Measurements from ENCODE around the gene GTF3A.
A peak's percentile ranks its signal among the peaks of the same experiment; 100 is the strongest.

DNA sequence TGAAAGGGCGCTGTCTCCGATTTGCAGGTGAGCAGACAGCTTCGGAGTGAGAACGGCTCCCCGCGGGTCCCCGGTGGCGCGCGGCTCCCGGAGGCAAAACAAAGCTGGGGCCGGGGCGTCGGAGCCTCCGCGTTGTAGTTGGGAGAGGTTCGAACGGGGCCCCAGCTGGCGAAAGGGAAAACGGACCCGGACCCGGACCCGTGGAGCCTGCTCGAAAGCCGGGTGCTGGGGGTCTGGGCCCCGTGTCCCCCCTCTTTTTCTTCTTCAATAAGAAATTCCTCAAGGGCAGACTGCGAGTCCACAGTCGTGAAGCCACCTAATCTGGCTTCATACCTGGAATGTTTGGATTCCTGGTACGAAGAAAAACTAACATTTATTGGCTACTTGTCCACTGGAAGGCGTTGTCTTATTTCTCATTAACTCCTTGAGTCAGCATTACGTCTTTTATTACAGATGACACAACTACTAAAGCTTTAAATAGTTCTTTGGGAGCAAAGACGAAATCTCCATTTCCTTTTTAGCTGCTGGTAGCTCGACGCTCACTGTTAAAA lies 26.6 kb downstream of the GTF3A start:
- TF ChIP-seq, protein P1, sequence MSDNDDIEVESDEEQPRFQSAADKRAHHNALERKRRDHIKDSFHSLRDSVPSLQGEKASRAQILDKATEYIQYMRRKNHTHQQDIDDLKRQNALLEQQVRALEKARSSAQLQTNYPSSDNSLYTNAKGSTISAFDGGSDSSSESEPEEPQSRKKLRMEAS (IDR thresholded peaks at IDR 0.05) = no peak
- no peak for TF ChIP-seq YY1 (IDR thresholded peaks at IDR 0.05; ENCODE audit: extremely low read depth, insufficient replicate concordance, low read depth, low read length)
- TF ChIP-seq, protein P2, sequence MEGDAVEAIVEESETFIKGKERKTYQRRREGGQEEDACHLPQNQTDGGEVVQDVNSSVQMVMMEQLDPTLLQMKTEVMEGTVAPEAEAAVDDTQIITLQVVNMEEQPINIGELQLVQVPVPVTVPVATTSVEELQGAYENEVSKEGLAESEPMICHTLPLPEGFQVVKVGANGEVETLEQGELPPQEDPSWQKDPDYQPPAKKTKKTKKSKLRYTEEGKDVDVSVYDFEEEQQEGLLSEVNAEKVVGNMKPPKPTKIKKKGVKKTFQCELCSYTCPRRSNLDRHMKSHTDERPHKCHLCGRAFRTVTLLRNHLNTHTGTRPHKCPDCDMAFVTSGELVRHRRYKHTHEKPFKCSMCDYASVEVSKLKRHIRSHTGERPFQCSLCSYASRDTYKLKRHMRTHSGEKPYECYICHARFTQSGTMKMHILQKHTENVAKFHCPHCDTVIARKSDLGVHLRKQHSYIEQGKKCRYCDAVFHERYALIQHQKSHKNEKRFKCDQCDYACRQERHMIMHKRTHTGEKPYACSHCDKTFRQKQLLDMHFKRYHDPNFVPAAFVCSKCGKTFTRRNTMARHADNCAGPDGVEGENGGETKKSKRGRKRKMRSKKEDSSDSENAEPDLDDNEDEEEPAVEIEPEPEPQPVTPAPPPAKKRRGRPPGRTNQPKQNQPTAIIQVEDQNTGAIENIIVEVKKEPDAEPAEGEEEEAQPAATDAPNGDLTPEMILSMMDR (IDR thresholded peaks at IDR 0.05 in 2 of 3, conservative IDR thresholded peaks at IDR 0.05 in 1 of 3; ENCODE audit: borderline replicate concordance in 1 of 3, insufficient read depth in 1 of 3, low read depth in 2 of 3, low read length in 2 of 3) = no peak
- TF ChIP-seq POLR2AphosphoS5 (IDR thresholded peaks at IDR 0.05; ENCODE audit: low read depth, low read length) = 0 out of 2 replicates have a peak, but pooled peaks have one; percentile 9
- TF ChIP-seq, protein P3, sequence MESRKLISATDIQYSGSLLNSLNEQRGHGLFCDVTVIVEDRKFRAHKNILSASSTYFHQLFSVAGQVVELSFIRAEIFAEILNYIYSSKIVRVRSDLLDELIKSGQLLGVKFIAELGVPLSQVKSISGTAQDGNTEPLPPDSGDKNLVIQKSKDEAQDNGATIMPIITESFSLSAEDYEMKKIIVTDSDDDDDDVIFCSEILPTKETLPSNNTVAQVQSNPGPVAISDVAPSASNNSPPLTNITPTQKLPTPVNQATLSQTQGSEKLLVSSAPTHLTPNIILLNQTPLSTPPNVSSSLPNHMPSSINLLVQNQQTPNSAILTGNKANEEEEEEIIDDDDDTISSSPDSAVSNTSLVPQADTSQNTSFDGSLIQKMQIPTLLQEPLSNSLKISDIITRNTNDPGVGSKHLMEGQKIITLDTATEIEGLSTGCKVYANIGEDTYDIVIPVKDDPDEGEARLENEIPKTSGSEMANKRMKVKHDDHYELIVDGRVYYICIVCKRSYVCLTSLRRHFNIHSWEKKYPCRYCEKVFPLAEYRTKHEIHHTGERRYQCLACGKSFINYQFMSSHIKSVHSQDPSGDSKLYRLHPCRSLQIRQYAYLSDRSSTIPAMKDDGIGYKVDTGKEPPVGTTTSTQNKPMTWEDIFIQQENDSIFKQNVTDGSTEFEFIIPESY (IDR thresholded peaks at IDR 0.05; ENCODE audit: extremely low read depth, insufficient replicate concordance, low read length) = no peak

Measured in HCT116 (cell line).